ENCODE results near the gene PLXNA4.
"Not testable (repeated sequence)": the region's sequence is repeated elsewhere in the genome, so short reads cannot be mapped to it uniquely, and the experiment has no call there.

PLXNA4 gene, protein sequence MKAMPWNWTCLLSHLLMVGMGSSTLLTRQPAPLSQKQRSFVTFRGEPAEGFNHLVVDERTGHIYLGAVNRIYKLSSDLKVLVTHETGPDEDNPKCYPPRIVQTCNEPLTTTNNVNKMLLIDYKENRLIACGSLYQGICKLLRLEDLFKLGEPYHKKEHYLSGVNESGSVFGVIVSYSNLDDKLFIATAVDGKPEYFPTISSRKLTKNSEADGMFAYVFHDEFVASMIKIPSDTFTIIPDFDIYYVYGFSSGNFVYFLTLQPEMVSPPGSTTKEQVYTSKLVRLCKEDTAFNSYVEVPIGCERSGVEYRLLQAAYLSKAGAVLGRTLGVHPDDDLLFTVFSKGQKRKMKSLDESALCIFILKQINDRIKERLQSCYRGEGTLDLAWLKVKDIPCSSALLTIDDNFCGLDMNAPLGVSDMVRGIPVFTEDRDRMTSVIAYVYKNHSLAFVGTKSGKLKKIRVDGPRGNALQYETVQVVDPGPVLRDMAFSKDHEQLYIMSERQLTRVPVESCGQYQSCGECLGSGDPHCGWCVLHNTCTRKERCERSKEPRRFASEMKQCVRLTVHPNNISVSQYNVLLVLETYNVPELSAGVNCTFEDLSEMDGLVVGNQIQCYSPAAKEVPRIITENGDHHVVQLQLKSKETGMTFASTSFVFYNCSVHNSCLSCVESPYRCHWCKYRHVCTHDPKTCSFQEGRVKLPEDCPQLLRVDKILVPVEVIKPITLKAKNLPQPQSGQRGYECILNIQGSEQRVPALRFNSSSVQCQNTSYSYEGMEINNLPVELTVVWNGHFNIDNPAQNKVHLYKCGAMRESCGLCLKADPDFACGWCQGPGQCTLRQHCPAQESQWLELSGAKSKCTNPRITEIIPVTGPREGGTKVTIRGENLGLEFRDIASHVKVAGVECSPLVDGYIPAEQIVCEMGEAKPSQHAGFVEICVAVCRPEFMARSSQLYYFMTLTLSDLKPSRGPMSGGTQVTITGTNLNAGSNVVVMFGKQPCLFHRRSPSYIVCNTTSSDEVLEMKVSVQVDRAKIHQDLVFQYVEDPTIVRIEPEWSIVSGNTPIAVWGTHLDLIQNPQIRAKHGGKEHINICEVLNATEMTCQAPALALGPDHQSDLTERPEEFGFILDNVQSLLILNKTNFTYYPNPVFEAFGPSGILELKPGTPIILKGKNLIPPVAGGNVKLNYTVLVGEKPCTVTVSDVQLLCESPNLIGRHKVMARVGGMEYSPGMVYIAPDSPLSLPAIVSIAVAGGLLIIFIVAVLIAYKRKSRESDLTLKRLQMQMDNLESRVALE (N-terminal part only)

DNA sequence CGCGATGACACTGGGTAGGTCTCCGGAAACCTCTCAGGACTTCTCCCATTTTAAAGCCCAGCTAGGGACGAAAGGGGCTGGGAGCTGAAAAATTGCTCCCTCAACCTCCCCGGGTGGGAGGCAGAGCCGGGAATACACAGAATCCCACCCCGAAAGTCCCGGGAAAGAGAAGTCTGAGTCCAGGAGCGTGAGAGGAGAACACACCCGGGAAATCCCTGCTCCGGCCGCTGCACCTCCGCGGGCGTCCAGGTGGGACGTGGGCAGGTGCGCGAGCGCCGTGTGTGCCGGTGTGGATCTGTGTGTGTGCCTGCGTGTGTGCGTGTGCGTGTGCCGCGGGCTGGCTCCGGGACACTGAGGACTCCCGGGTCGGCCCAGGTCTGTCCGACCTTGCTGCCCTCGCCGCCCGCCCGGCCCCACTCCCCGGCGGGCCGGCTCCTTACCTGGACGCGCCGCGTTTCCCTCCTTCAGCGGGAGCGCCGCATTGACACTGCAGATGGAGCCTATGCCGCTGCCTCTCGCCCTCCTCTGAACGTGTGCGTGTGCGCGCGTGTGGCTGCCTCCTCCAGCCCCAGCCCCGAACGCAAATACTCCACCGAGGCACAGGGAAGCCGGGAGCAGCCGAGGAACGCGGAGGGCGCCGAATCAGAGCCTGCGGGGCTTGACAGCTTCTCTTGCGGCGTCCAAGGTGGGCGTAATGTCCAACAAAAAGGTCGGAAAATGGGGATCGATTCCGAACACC, at the start of gene PLXNA4:
PLXNA4 (minus strand) TSS at position 489 of the 739 bp plus-strand sequence. CDS start 67,777 bp downstream, outside the sequence.
- peak; percentile 15 for DNase-seq

DNA sequence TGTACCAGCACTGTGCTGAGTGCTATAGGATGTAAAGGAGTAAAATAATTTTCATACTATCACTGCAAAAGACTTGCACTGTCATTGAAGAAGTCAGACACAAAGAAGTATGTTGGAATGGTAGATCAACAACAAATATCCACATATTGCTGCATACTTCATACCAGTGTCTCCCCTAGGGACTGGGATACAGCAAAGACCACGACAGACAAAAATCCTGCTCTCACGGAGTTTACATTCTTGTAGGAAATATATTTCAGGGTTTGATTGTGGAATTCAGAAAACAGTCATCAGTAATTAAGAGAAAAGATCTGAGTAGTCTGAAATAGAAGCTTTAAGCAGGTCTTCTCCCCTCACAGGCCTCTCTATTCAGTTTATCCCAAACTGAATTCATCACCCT, 49.4 kb upstream of the PLXNA4 start:
- no peak for DNase-seq

DNA sequence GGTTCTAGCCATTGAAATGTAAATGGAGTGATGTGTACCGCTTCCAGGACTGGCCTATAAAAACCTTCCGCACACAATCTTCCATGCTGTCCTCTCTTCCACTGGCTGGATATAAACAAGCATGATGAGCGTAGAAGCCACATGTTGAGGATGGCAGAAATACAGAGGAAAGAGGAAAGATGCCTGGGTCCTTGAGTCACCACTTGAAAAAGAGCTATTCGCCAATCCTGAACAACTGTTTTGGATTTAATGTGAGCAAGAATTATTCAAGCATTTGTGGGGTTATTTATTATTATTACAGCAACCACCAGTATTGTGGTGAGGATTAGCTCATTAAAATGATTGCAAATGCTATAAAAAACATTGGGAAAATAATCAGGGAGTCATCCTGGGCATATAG, 45.8 kb upstream of the PLXNA4 start:
- peak; percentile 58 for DNase-seq

DNA sequence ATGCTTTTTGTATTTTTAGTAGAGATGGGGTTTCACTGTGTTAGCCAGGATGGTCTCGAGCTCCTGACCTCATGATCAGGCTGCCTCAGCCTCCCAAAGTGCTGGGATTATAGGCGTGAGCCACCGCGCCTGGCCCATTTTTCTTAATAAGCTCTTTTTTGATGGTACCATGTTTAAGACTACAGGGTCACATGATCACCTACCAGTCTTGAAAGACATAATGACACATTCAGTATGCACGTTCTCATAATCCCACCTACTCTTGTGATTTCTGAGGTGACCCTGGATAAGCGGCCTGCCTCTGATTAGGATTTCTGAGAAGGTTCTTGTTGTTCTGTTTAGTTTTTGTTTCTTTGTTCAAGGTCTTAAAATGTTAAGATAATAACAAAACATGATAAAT, 43.7 kb upstream of the PLXNA4 start:
- no peak for DNase-seq

DNA sequence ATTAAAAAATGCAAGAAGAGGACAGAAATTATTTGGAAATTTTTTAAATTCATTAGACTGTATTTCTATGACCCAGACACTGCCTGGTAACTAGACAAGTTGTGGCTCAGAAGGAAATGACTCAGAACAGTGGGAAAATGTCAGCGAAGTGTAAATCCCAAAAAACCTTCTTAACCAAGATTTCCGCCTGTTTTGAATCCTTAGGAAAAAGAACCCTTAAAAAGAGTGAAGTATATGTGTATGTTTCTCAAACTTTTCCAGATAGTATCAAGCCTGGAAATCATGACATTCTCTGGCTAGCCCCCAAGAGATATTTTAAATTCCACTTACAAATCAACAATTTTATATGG, 42.7 kb upstream of the PLXNA4 start:
- DNase-seq, result peak; percentile 77

DNA sequence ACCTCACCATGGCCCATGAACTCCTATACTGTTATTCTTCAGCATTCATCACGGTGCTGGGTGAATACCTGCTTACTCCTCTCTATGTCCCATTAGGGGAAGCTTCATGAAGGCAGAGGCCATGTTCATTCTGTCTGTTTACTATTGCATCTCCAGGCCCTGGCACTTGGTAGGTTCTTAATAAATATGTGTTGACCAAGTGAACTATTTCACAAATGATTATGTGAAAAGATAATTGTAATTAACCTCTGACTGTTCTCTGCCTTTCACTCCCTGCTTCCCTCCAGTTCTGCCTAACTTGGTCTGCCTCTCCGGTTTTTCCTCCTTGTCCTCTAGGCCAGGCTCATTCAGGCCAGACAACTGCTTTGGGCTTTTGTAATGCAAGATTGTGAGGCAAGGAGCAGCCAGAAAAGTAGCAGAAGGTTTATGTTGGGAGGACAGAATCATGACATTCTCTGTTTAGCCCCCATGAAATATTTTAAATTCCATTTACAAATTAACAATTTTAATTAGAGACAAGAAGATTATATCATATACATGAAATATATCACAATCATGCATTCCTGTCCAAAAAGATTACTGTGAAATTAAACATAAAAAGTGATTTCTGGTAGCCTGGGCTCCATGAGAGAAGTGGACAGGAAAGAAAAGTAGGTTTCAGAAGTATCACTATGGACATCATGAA, 42.1 kb upstream of the PLXNA4 start:
- DNase-seq, result peak; percentile 6

DNA sequence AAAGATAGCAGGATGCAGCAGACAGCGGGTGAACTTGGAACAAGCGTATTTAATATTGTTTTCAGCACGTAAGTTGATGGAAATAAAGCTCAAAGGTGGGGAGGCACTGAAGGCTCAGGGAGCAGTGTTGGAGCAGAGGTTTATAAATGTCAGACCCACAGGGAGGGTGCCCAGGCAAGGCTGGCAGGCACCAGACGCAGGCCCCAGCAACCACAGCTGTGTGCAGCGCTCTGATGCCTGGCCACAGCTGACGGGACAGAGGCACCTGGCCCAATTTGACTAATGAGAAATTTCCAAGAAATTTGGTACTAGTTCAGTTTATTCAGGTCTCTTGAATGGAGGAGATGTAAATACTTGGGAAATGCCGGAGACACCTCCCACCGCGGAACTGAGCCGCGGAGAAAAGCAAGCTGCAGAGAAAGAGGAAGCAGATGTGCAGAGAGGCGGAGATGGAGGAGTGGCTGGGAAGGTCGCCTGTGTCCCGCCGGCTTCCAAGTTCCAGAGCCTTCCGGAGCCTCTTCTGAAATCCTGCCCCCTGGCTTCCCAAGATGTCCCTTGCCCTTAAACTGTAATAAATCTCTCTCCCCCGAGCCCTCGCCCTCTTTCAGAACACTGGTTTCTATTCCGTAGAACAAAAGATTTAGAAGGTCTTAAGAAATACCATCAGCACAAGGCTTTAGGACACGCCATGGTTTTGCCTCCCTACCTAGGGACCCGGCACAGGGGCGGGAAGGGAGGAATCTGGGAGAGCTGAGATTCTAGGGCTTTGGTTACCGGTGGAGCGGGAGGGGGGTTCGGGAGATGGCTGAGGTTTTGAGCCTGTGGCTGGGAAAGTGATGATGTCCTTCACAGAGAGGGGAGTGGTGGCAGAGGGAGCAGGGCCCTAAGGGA, 38.4 kb upstream of the PLXNA4 start:
- DNase-seq, result peak; percentile 37

DNA sequence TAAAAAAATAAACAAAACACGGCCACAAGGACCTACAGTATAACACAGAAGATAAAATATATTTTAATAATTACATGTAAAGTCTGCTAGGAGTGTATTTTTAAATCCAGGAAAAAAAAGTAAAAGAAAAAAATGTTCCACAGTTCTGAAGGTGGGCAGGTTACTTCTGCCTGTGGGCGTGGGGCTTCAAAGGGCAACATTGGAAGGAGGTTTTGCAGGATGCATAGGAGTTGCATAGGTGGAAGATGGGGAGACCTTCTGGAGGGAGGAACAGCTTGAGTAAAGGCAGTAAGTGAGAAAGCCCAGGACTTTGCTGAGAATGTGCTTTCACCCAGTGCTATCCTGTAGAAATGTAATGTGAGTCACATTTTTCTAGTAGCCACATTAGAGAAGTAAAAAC, 37.5 kb upstream of the PLXNA4 start:
- DNase-seq, result no peak

DNA sequence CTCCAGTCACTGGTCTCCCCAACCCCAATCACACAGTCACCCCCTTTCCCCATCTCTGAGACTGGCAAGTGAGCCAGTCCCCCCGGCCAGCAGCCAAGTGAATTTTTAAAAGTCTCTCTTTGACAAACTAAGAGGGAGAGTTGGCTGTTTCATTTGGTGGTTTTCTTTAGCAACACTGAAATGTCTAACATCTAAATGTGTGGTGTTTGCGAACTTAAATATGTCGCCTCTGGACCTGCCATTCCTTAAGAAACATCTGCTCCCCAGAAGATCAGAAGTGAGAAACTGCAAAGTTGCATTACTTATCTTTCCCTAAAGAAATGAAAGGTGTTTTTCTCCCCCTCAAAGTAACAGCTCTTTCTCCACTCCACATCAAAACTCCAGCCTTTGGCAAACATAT, 34.7 kb upstream of the PLXNA4 start:
- DNase-seq, result no peak

DNA sequence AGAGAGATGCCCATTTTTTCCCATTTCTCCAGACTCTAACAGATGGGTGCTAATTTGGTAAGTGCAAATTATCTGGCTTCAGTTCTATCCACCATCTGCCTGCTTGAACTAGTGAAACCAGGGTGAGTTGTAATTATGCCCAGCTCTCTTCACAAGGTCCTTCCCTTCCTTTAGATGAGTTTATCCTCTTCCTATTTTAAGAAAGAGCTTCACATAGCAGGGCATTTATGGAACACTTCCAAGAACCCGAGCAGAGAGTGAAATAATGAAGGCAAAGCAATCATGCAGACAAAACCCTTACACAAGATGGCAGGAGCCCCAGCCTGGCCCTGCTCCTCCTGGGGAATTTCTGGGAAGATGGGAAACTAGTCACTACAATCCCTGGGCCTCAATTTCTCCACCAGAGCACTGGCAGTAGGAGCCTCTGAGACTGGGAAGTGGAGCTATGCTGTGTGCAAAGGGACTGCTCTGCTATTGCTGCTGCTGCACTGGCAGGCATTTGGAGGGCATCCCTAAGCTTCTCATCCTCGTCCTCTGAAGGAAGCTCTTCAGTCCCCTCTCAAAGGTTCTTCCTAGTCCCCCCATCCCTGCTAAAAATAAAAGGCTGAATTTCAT, 33.7 kb upstream of the PLXNA4 start:
- no peak for DNase-seq

DNA sequence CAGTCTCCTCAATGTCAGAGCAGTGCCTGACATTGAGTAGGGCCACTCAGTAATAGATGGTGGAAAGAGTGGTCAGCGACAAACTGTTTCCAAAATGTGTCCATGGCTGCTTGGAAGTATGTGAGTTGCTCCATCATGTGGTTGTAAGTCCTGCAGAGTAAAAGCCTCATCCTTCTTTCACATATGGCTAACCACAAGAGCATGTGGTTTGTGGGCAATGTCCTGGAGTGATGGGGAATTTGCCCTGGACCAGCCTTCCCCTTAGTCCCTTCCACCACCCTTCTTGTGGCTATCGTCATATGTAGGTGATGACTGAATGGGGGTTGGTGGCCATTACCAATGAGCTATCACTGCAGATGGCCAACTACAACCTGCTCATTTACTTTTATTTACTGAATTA, 33.0 kb upstream of the PLXNA4 start:
- peak; percentile 32 for DNase-seq

DNA sequence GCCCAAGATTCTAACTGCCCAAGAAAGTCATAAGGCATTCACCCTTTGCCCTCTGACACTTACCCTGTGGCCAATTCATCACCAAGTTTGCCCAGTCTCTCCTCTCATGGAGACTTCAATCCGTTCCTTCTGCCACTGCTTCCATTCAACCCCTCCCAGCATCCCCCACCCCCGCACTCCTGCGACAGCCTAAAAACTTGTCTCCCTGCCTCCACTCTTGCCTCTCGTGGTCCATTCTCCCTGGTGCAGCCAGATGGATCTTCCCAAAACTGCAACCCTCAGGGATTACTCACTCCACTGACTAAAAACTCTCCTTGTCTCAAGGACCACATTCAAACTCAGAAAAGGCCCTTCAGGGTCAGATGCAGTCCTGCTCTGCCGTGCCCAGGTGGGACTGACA, 32.3 kb upstream of the PLXNA4 start:
- no peak for DNase-seq

DNA sequence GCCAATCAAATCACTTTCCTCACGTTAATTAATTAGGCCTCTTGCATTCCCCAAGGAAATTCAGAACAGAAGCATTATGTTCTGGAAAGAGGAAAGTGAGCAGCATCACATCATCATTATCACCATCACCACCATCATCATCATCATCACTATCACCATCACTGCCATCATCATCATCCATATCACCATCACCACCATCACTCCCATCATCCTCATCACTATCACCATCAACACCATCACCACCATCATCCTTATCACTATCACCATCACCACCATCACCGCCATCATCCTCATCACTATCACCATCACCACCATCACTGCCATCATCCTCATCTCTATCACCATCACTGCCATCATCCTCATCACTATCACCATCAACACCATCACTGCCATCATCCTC, 31.4 kb upstream of the PLXNA4 start:
- DNase-seq, result no peak

DNA sequence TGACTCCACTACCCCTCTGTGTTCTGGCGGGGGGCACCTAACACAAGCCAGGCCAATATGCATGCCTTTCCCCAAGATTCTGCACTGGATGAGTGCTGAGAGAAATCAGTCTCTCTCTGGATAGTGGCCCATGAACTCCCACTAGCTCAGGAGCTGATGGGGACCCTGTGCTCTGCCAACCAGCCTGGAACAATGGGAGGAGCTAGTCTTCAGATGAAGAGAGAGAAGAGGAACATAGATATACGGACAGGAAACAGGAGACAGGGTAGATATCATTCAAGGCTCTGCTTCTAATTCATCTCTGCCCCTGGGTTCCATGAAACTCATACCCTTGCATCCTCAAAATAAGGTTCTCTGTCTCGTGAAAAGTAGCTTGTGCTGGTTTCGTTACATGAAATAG, 27.9 kb upstream of the PLXNA4 start:
- no peak for DNase-seq

DNA sequence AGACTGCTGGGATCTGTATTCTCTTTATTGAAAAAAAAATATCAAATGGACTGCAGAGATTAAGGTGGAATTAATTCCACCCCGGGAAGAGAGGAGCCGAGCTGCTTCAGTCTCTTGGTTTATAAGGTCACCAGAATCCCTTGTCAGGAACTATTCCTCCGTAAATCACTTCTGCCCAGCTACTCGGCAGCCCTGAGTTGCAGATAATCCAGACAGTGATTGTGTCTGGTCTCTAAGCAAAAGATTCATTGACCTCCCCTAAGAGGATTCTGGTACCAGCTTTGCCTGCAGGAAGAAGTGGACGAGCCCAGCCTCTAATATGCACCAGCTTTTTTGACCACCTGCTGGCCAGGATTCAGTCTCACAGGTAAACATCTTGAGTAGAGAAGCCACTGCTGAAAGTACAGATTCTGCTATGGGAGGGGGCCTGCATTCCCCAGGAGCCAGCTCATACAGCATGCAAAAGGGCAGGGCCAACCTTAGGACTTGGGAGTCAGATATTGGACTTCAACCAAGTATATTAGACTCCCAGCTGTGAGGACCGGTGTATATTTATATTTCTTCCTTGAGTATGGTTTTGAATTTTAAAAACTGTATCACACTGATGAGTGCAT, 27.1 kb upstream of the PLXNA4 start:
- no peak for DNase-seq

DNA sequence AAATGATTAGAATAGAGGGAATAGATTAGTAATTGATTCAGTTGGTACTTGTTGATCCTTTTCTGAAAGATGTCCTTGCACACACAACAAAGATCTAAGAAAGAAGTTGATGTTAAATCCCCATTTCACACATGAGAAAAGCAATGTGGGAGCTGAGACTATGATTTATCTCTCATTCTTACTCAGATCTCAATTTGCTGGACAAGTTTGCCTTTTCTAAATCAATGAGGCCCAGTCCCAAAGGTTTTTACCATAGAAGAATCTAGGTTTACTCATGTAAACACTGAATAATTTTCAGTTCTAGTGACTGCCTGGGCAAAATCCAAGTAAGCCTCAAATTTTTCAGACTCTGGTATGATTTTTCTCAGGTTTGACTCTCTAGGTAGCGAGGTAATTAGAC, 25.5 kb upstream of the PLXNA4 start:
- DNase-seq, result no peak

DNA sequence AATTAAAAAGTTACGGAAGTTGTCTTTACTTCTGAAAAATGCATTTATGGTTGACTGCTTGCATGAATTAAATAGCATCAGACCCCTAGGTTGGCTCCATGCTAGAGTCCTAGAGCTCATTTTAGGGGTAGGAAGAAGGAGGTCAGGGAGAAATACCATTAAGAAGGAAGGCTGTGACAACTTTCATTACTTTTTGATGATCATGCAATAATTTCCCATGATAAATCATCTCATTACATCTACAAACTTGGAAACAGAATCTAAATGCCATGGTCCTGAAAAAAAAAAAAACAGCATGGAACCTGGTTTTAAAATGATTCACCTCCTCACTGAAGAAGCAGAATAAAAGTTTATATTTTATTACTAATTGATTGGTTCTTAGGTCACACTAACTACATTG, 20.3 kb upstream of the PLXNA4 start:
- no peak for DNase-seq

DNA sequence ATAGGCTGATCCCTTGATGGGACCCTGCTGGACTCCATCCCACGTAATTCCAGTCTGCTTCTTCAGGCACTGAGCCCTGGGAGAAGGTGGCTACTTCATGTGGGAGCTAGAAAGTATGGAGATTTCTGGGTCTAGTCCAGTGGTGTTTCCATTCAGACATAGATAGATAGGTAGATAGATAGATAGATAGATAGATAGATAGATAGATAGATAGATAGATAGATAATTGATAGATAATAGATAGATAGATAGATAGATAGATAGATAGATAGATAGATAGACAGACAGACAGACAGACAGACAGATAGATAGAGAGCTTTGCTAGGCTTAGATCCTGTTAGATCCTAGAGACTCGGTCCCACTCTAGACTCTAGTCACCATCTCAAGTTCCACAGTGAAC, 18.5 kb upstream of the PLXNA4 start:
- not testable (repeated sequence) for DNase-seq

DNA sequence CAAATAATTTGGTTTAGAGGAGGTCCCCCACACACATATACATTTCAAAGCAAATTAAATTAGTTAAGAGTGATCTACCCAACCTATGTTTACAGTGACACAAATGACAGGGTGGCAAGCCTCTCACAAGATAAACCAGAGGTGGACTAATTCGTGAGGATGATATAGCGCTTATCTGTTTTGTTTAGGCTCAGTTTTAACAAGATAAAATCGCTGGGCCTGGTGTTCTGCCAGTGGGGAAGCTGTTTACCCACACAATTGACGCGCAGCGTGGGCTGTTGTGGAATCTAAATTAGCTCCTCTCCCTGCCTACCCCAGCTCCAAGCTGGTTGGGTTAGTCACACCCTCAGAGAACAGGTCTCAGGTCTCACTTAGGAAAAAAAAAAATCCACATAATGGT, 16.7 kb upstream of the PLXNA4 start:
- no peak for DNase-seq
